Germinal center (tissue), 1 donor: ENCODE results near the gene FBXL5.
"Not testable (repeated sequence)": the region's sequence is repeated elsewhere in the genome, so short reads cannot be mapped to it uniquely, and the experiment has no call there.

Experiments
- DNase-seq: peaks from one replicate; pipeline ENCODE4 v3.0.0; 2012; ENCODE audit warnings: mixed read lengths, low spot score

Gene FBXL5

GRCh38 chr4:15651676-15652075 is 3.5 kb downstream of the FBXL5 start:
- no peak for DNase-seq

- peak; percentile 42 for DNase-seq
Measured at GRCh38 chr4:15649914-15650545, 5.1 kb downstream of the FBXL5 start.

GRCh38 chr4:15648600-15648999 is 6.6 kb downstream of the FBXL5 start:
- no peak for DNase-seq

- DNase-seq: no peak
Measured at GRCh38 chr4:15638418-15638817, 16.7 kb downstream of the FBXL5 start.

GRCh38 chr4:15636818-15637217 is 18.3 kb downstream of the FBXL5 start:
- DNase-seq: no peak

GRCh38 chr4:15617407-15617806 is 37.8 kb downstream of the FBXL5 start:
- not testable (repeated sequence) for DNase-seq

- not testable (repeated sequence) for DNase-seq
Measured at GRCh38 chr4:15614891-15615290, 40.3 kb downstream of the FBXL5 start.

GRCh38 chr4:15612136-15612535 is 43.0 kb downstream of the FBXL5 start:
- DNase-seq: no peak

- no peak for DNase-seq
Measured at GRCh38 chr4:15610855-15611254, 44.3 kb downstream of the FBXL5 start.

- no peak for DNase-seq
Measured at GRCh38 chr4:15605537-15605936, 49.6 kb downstream of the FBXL5 start.

GRCh38 chr4:15601862-15602261 is 53.3 kb downstream of the FBXL5 start:
- no peak for DNase-seq

GRCh38 chr4:15600176-15600575 is 55.0 kb downstream of the FBXL5 start:
- DNase-seq: no peak

- no peak for DNase-seq
Measured at GRCh38 chr4:15598644-15599043, 56.5 kb downstream of the FBXL5 start.

GRCh38 chr4:15592799-15593198 is 62.4 kb downstream of the FBXL5 start:
- no peak for DNase-seq

- DNase-seq: no peak
Measured at GRCh38 chr4:15587649-15588048, 67.5 kb downstream of the FBXL5 start.

GRCh38 chr4:15586066-15586465 is 69.1 kb downstream of the FBXL5 start:
- DNase-seq: no peak

- DNase-seq: no peak
Measured at GRCh38 chr4:15585331-15585730, 69.8 kb downstream of the FBXL5 start.

GRCh38 chr4:15584785-15585184 is 70.4 kb downstream of the FBXL5 start:
- no peak for DNase-seq

- DNase-seq: no peak
Measured at GRCh38 chr4:15577508-15577907, 77.6 kb downstream of the FBXL5 start.

GRCh38 chr4:15575966-15576365 is 79.2 kb downstream of the FBXL5 start:
- no peak for DNase-seq

- no peak for DNase-seq
Measured at GRCh38 chr4:15569746-15570145, 85.4 kb downstream of the FBXL5 start.

GRCh38 chr4:15568821-15569220 is 86.3 kb downstream of the FBXL5 start:
- DNase-seq: no peak

- DNase-seq: no peak
Measured at GRCh38 chr4:15563871-15564270, 91.3 kb downstream of the FBXL5 start.

GRCh38 chr4:15562623-15563022 is 92.5 kb downstream of the FBXL5 start:
- DNase-seq: no peak

- no peak for DNase-seq
Measured at GRCh38 chr4:15562114-15562513, 93.0 kb downstream of the FBXL5 start.
